ENCODE results near the gene MPPED1.

The MPPED1 gene, protein sequence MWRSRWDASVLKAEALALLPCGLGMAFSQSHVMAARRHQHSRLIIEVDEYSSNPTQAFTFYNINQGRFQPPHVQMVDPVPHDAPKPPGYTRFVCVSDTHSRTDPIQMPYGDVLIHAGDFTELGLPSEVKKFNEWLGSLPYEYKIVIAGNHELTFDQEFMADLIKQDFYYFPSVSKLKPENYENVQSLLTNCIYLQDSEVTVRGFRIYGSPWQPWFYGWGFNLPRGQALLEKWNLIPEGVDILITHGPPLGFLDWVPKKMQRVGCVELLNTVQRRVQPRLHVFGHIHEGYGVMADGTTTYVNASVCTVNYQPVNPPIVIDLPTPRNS

DNA sequence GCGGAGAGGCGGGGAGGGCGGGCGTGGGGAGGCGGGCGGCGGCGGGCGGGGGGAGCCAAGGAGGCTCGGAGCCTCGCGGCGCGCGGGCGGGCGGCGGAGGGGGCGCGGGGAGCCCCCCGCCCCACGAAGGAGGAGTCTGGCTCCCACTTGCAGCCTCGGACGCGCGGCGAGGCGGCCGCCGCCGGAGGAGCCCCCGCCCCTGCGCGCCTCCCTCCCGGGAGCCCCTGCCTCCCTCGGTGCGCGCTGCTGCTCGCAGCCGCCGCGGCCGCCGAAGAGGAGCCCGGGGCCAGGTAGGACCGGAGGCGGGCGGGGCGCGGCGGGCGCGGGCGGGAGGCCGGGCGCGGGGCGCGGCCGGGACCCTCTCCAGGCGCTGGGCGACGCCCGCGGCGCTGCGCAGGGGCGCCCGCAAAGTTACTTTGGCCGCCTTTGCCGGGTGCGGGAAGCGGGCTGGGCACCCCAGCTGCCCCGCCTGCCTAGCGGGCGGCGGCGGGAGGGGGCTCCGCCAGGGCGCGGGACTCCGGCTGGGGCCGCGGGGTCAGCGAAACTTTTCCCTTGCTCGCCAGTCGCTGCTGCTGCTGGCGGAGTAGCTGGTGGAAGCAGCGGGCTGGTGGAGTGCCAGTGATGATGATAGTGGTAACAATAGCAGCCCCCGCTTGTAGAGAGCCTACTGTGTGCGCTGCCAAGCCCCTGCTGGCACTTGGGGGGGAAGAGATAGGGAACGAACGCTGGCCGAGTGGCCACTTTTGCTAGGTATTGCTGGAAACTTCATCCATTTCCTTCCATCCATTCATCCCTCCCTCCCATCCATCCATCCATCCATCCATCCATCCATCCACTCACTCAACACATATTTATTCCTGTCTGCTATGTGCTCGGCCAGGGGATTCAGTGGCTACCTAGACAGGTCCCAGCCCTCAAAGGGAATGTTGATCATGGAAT, at the start of gene MPPED1:
MPPED1 (plus strand) TSS at position 146 of the 939 bp plus-strand sequence. CDS start 12,972 bp downstream, outside the sequence.
- TF ChIP-seq, protein P1, sequence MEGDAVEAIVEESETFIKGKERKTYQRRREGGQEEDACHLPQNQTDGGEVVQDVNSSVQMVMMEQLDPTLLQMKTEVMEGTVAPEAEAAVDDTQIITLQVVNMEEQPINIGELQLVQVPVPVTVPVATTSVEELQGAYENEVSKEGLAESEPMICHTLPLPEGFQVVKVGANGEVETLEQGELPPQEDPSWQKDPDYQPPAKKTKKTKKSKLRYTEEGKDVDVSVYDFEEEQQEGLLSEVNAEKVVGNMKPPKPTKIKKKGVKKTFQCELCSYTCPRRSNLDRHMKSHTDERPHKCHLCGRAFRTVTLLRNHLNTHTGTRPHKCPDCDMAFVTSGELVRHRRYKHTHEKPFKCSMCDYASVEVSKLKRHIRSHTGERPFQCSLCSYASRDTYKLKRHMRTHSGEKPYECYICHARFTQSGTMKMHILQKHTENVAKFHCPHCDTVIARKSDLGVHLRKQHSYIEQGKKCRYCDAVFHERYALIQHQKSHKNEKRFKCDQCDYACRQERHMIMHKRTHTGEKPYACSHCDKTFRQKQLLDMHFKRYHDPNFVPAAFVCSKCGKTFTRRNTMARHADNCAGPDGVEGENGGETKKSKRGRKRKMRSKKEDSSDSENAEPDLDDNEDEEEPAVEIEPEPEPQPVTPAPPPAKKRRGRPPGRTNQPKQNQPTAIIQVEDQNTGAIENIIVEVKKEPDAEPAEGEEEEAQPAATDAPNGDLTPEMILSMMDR (IDR thresholded peaks at IDR 0.05; ENCODE audit: low read depth, low read length) = no peak
- no peak for DNase-seq (ENCODE audit: extremely low read depth, low read depth)

DNA sequence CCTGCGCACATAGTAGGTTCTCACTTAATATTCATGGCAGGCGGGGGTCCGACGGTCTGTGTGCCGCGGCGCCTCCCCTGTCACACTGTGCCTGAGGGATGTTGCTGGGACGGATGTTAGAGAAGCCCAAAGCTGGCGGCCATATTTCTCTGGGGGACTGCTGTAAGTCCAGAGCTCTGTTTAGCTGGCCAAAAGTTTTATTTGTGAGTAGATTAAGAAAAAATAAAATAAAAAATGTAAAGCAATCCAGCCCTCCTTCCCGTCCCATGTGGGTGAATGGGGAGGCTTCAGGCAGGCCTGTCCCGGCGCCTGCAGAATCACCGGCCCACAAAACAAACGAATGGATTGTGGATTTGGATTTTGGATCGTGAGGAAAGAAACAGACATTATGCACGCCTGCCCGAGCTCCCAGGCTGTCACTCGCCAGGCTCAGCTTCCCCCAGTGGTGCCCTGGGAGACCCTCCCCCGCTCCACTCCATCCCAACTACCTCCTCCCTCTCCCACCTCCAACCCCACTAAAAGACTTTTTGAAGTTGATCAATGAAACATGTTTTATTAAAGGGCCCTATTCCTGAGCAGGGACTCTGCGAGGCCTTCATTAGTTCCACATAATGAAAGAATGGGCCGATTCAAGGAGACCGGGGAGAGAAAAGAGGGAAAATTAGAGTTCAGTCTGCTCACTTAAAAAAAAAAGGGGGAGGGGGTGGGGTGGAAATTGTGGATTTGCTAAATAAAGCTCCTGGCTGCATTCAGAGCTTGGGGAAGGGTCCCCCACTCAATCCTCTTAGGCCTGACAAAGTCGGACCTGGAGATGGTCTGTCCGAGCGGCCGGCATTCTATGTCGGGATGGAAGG, 48.3 kb upstream of the MPPED1 start:
- TF ChIP-seq, protein P1 (IDR thresholded peaks at IDR 0.05; ENCODE audit: low read depth, low read length) = no peak
- no peak for DNase-seq (ENCODE audit: extremely low read depth, low read depth)

DNA sequence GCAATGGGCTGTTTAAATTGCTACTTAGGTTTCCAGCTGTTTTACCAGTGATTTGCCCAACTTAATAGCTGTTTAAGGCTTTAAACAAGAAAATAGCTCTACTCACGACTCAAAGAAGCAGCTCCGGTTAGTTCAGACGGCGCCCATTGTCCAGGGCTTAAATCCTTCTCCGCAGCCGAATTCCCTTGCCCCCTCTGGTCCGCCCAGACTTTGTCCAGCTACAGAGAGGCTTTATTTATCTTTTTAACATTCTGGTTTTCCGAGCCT, 47.7 kb upstream of the MPPED1 start:
- DNase-seq (ENCODE audit: extremely low read depth, low read depth) = no peak
- TF ChIP-seq, protein P1 (IDR thresholded peaks at IDR 0.05; ENCODE audit: low read depth, low read length) = no peak

DNA sequence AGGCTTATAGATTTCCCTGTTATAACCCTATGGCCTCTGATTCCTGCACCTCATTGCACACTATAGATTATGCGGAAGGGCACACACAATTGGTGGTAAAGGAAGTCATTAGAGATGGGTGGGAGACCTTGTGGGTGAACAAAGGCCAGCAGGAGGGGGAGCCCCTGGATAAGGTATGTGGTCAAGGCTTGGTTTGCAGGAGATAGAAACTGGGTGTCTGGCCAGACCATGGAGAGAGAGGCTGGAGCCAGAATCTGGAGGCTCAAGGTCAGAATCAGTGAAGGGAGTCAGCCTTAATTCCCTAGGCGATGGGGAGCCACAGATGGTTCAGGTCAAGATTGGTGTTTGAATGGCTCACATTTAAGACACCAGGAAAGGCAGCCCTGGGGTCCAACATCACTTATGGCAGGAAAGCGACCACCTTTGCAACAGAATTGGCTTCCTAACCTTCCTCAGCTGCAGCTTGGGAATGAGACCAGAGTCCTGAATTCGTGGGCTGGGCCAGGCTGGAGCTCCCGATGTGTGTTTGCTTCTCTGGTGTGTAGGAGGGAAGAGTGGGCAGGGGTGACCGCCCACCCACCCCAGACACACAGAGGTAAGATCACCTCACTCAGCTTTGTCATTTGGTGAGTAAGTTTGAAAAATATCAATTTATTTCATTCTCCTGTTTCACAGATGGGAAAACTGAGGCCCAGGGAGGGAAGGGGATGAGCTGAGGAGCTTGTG, 45.9 kb upstream of the MPPED1 start:
- DNase-seq (ENCODE audit: extremely low read depth, low read depth) = no peak
- TF ChIP-seq, protein P1 (IDR thresholded peaks at IDR 0.05; ENCODE audit: low read depth, low read length) = no peak

DNA sequence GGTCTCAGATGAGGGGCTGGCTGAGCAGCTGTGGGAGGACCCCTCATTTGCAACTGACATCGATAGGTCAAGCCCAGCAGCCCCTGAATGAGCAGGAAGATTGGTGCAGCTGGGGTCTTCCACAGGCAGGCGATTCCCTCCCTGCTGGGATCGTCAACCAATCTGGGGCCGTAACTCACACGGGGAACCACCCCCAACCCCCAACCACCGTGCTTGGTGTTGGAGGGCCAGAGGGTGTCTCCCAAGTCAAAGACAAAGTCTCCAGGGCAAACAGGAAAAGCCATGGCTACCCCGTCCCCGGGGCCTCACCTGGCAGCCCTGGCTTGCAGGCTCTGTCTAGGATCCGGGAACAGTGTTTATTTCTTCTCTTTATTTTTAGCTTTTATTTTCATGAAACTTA, 41.8 kb upstream of the MPPED1 start:
- TF ChIP-seq, protein P1 (IDR thresholded peaks at IDR 0.05; ENCODE audit: low read depth, low read length) = no peak
- DNase-seq (ENCODE audit: extremely low read depth, low read depth) = no peak

DNA sequence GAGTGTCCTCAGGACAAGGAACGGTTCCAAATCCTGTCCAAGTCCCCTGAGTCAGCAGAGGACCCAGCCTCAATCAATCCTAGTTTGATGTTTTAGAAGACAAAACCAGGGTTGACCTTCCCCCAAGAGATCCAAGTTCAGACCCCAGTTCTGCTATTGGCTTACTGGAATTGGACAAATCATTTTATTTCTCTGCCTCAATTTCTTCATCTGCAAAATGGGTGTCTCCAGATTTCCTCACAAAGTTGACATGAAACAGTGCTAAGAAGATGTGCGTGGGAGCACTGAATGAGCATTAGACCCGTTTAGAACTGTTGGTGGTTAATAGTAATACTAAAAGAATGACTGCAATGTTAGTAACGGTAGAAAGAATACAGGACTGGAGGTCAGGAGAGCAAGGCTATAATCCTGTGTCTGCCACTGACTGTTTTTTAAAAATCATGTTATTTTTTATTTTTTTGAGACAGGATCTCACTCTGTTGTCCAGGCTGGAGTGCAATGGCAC, 35.8 kb upstream of the MPPED1 start:
- TF ChIP-seq, protein P1 (IDR thresholded peaks at IDR 0.05; ENCODE audit: low read depth, low read length) = no peak
- DNase-seq (ENCODE audit: extremely low read depth, low read depth) = no peak
